Activated T-cell treated with anti-CD3 and anti-CD28 coated beads, Interleukin-2, amount 50 U/mL, for 1 hour (primary cell): Measurements from ENCODE around the gene COBL.

Experiments
- DNase-seq: peaks from one replicate; pipeline ENCODE4 v3.0.0-alpha.2; 2020

COBL gene

DNA sequence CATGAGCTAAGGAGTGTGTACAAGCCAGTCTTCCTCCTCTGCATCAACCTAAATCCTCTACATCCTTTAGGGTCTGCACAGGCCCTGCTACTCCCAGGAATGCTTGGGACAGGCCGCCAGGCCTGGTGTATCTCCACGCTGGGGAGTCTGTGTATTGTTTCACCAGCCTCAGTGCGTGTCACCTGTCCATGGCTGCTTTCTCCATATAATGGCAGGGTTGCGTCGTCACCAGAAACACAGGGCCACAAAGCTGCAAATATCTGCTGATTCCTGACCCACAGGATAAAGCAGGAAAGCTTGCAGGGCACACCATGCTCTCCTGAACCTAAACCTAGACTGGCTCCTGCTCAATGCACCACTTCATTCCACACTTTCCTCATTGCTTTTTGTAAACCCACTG lies 45.6 kb downstream of the COBL start:
- DNase-seq: no peak

DNA sequence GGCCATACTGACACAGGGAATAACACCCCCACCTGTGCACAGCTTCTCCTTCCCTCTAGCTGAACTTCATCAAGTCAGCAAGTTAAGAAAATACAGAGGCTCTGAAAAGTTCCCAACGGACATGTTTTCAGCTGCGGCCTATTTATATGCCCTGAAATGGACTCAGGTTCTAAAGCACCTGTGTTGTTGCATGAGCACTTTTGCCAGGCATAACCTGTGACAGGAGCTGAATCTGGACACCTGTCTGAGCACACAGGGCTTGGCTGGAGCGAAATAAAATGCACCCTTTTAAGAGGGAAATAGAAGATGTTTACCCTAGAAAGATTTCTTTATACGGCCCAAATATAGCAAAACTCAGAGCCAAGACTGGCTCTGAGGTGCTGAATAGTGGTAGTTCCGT lies 46.7 kb downstream of the COBL start:
- no peak for DNase-seq

DNA sequence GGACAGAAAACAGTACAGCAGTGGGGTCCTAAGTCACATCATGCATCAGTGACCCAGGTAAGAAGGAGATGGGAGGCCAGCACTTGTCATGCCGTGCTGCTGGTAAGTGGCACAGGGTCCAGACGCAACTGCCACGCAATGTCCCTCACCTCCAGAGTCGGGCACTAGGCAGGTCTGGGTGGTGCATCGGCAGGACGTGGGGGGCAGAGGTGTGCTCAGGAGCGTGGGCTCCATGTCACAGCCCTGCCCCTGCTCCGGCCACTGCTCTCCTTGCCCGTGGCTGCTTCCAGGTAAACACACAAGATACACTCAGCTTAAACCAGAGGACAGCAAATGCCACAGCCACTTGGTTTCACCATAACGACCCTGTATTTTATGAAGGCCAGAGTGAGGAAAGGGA lies 47.3 kb downstream of the COBL start:
- DNase-seq: no peak

DNA sequence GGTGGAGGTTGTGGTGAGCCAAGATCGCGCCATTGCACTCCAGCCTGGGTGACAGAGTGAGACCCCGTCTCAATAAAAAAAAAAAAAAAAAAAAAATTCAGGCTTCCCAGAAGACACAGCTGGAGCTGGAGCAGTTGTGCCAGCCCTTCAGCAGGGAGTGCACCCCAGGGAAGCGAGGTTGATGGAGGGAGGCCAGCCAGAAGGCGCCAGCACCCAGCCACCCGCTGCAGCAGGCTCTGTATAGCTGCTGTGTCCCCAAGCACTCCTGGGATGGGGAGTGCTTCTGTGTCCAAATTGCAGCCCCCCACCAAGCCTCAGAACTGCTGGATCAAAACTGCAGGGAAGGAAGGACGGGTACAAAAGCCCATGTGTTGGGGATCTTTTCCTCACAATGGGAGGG lies 47.8 kb downstream of the COBL start:
- no peak for DNase-seq

DNA sequence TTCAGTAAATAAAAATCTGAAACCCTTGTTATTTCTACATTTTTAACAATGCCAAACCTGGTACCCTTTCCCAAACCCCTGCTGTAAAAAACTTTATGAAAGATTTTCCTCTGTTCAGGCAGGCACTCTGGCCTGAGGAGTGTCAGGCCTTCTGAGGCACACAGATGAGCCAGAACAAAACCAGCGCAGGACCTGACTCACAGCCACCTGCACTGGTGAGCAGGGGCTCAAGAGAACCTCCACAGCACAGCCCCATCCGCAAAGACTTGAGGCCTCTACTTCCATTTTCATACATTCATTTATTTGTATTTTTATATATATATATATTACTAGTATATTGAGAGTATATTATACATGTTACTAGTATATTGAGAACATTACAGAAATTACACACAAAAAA lies 49.4 kb downstream of the COBL start:
- DNase-seq: no peak

DNA sequence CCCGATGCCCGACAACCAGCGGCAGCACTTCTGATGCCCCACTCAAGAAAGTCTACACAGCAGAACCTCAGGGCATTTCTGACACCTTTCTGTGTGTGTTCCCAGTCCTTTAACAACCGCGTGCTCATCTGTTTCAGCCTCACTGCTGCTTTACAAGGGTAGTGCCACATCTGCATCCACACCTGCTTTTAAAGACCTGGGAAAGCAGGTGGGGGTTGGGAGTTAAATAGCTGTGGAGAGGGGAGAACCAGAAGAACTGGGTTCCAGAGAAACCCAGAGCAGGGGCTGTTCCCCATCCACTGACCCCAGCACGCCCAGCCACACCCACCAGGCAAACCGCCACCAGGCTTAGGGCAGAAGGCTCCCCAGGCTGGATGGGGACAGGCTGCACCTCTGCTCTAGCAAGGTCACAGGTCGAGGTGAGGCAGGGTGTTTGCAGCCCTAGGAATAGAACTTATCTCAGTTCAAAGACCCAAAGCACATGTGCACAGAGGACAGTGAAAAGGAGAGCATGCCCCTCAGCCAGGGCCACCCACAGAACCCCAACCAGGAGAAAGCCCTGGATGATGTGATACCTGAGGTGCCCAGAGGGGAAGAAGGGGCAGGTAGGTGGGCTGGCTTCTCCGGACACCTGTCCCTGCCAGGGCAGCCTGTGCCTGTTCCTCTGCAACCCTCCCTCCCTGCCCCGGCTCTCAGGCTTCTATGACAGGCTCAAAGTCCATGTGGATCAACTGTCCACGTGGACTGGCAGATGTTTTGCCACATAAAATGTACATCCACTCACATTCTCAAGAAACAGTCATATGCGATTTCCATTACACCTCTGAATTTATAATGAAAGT lies 51.3 kb downstream of the COBL start:
- DNase-seq: no peak

DNA sequence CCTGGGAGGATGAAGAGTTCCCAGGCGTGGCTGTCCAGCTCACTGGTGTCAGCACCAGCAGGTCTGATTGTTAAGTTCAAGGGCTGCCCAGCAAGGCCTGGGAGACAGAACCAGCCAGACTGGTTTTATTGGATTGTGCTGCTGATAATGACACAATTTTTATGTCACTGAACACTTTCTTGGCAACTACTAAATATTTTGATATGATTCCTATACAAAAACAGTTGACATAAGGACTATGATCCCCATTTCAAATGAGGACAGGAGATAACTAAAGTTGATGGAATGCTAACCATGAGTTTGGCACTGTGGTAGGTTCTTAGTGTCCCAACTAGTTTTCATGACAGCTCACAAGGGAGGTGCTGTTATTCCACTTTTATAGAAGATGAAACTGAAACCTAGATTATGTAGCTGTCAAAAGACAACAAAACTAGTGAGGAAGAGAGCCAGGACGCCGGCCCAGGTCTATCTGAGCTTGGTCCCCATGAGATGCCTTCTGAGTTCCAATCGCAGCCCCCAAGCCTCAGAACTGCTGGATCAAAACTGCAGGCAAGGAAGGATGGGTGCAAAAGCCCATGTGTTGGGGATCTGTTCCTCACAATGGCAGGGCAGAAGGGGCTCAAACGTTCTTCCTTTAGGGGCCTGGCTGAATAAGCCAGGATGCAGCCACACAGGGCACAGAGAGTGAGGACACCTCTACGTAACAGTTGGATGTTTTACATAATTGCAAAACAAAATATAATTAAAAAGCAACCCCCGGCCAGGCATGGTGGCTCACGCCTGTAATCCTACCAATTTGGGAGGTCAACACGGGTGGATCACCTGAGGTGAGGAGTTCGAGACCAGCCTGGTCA lies 52.8 kb downstream of the COBL start:
- DNase-seq: no peak

DNA sequence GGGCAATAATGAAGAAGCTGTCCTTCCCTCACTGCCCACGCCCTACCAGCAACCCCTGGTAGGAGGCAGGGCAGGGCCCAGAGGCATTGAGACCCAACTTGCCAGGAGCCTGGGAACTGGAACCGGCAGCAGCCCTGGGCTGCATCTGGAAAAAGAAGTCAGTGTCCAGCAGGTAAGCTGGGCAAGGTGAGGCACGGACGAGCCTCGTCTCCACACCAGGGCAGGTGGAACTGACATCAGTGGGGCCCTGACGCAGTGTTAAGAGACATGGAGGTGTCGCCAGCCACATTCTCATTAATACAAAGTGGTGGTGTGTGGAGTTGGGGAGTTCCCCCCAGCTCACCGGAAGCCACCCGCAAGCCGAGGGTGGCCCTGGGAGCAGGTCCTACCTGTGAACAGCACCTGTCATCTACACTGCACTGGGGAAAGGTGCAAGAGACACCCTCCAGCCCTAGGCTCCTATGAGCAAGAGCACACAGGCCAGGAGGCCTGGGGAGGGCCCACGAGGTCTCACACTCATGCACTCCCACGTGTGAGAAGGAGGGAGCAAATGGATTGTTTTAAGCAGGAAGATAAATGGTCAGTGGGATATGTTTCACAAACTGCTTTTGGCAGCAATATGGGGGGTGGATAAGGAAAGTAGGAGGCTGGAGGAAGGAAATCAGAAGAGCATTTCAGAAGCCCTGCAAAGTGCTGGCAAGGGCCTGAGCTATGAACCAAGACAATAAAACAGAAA lies 53.6 kb downstream of the COBL start:
- no peak for DNase-seq

DNA sequence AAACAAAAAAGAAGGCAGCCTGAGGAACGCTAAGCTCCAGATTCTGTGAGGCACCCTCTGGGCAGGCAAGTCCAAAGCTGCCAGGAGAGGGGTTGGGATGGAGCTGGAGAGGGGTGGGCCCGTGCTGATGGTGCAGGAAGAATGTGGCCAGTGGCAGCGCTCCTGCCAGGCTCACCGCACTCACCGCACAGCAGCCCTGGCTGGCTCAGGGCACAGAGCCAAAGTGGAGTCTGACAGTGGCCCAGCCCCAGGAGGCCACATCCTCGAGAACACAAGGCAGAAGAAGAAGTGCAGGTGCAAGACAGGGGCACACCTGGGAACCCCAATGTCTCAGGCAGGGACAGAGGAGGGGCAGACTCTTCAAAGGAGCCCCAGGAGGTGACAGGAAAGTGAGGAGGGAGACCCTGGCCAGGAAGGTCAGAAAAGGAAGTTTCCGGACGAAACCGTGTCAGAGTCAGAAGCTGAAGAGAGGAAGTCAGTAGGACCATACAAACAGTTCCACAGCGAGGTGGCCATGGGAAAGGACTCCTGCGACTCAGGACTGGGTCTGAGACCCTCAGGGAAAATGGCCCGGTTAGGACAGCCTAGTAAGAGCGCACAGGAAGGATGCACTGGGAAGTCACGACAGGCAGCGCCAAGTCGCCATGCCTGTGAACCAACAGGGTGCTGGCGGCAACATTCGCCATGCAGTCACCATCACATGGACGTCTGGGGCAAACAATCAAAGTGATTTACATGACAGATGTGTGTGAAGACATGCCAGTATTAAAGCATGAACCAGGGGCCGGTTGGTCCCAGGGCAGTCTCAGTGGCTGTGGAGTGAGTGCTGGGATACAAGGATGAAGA lies 54.4 kb downstream of the COBL start:
- DNase-seq: no peak

DNA sequence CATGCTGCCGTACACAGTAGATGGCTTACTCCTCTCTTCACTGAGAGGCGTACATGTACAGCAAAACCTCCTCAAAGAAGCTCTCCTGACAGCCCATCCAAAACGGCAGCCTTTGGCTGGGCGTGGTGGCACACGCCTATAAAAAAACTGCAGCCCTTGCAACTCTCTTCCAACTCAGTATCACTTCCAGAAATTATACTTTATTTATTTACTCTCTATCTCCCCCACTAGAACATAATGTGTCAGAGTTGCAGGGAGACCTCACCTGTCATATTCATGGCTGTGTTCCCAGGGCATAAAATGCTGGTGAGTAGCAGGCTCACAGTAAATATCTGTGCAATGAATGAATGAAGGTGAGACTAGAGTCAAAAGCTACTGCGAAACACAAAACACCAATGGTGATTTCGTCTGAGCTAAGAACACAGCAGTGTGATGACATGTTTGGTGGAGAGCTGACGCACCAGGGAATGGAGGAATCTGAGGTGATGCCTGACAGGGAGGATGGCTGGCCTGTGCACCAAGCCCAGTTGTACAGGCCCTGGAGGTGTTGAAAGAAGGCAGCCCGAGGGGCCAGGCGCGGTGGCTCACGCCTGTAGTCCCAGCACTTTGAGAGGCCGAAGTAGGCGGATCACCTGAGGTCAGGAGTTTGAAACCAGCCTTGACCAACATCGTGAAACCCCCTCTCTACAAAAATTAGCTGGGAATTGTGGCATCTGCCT lies 55.3 kb downstream of the COBL start:
- DNase-seq: no peak

DNA sequence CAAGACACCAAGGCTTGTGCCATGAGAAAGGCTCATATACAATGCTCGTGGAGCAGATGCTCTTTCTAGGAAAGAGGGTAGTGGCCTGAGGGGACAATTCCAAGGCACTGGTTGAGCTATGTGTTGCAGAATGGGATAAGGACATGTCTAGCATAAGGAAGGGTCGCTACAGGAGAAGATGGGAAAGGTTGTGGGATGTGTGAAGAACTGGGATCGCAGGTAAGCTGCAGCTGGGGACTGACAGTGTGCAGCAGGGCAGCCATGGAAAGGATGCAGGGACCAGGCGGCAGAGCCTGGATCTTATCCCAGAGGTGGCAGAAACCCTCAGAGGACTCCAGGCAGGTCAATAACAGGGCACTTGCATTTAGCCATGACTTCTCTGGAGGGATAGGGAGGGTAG lies 56.1 kb downstream of the COBL start:
- no peak for DNase-seq

DNA sequence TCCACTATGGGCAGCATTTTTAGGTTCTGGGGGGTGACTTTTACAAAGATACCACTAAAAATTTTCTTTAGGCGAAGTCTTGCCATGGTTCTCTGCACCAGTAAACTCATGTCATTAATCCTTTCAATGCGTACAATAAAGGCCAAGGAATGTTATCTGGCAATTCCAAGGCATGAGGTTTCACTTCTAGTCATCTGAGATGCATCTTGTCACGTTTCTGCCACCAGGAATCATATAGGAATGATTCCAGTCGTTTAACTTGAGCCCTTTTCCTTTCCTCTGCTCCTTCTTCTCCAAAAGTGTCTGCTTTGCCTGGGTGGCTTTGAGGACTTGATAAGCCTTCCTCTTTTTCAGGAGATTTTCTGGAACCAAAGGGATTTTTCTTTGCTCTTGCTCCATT lies 56.8 kb downstream of the COBL start:
- DNase-seq: no peak

DNA sequence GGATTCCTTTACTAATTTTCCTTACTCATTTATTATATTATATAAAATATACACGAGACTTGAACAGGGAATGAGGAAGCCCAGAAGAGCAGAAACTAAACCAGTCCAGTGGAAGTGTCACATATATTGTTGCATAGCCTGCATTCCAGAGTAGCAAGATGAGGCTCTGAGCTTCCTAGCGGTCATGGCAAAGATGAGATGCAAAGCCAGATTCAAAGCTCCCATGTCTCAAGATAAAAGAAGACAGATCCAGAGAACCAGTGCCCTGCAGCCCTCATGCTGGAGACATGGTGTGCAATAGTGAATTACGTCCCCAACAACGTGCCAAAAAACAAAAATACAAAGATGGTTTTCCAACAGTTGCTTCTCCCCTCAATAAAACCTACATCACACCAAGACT lies 59.7 kb downstream of the COBL start:
- no peak for DNase-seq

DNA sequence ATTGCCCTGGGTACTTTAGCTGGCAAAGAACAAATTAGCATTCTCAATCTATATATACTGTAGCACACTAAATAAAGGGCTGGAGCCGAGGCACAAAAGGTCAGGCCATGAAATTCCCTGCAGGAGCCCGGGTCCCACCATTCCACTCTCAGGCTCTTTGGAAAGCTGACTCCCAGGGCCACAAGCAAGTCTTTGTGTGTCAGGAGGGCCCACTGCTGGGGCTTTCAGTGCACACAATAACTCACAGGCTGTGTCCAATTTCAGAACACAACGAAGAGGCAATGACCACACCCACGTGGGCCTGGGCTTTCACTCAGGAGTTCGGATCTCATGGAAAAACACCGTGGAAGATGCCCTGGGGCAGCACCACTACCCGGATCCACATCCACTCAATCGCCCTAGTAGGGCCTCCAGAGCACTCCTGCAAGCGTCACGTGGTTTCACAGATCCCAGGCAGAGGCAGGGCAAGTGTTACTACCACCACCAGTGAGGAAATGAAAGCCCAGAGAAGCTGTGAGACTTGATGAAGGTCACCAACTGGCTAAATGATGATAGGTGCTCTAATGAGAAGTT lies 60.3 kb downstream of the COBL start:
- DNase-seq: no peak

DNA sequence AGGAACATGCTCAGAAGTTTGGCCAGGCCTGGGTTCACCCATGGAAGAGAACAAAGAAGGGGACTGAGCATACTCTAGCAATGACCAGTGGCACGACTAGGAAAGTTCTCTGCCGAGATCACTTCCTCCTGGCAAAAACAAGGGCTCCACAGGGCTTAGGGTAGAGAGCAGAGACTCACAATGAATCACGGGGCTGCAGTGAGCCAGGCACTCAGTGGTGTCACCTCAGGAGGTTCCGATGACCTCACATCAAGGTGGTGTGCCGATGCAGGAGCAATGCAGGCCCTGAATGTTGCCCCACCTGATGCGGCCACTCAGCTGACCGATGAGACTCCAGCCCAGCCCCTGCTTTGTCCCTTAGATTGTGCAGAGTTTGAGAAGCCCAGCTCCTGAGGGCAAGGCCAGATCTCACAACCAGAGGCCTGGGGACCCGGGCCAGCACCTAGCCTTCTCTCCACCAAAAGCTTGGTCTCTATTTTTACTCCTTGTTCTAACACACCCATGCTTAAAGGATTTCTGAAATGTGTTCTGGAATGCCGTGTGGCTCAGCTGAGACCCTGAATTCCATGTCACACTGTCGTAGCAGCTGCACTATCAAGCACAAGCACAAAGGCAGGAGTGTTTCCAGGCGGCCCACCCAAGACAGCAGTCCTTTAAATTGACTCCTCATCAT lies 60.9 kb downstream of the COBL start:
- no peak for DNase-seq

DNA sequence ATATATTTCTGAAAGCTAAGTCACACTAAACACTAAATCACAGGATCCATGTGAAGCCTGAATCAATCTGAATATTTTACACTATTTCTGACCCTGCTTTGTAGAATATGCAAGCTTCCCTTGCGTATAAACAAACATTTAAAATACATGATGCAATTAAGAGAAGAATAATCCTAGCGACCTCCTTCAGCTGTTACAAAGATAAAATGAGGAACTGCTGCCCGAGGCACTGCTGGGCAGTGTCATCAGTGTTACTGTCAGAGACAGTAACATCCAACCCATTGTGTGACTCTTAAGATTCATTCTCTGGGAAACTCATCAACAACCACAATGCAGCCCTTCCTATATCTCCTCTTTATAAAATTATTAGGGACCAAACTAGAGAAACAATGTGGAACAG lies 61.6 kb downstream of the COBL start:
- DNase-seq: no peak

DNA sequence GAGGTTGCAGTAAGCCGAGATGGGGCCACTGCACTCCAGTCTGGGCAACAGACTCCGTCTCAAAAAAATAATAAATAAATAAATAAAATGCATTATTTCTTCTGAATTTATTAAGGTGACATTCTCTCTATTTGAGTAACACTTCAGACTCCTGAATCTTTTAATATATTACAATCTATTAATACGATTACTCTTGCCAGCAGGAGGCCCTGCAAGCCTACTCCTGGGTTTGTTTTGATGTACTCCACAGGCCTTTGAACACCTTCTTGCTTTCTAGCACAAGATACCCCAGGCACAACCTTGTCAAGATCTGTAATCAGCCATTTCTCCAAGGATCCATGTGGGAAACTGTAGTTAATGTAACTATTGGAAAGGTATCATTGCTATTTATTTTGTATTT lies 63.5 kb downstream of the COBL start:
- DNase-seq: no peak

DNA sequence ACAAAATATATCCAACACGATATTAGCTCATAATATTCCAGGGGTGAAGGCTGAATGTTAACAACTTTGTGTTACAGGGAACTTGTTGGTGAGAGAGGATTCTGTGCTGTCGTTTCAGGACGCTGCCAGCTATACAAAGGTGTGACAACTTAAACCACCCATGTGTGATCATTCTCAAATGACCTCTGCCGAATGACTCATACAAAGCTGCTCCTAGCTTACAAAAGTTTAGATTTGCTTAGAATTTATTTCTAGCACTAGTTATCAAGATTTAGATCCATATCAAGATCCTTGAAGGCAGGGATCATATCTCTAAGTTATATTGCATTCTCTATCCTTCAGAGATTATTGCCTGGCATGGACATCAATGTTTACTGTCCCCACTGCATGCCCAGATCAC lies 65.3 kb downstream of the COBL start:
- DNase-seq: no peak

DNA sequence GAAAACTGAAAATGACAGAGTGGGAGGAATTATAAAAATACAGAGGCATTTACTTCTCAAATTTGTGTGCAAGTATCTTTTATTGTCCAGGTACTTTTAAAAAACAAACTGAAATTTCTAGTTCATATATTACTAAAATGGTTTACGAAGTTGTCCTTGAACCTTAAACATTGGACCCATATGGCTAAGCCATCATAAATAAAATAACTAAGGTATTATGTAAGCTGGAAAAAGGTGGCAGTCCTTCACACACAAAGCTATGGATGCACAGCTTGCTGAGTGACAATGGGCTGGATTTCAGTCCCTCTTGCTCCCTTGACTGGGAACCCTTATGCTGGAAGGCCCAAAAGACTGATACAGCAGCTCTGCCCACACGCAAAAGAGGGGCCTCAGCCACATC lies 66.1 kb downstream of the COBL start:
- no peak for DNase-seq

DNA sequence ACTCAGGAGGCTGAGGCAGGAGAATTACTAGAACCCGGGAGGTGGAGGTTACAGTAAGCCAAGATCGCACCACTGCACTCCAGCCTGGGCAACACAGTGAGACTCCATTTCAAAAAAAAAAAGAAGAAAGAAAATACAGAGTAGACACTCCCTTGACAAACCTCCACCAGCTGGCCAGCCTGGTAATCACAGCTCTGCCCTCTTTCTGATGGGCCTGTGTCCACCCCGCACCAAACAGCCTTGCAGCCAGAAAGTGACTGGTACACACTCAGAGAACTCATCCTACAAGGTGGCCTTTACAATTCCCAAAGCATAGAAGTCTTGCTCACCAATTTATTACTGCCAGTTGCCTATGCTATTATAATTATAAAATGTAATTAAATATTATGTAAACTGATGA lies 66.6 kb downstream of the COBL start:
- DNase-seq: no peak
